ENCODE results near the gene TNFRSF11A.

DNA sequence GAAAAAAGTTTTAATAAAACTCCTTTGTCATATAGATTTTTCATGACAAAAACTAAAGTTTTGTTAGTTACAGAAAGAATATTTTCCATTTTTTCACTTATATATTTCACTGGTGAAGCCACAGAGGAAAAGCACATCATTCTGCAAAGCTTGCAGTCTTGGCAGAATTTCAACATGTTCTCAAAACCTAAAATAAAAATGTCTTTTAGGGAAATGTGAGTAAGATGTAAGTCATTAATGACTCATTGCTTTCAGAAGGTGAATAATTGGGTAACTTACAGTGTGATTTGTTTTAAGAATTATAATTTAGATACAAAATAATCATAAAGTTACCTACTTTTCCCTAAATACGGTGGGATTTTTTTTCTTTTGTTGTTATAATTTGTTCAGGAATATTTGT, 43.4 kb upstream of the TNFRSF11A start:
- TF ChIP-seq POLR2A (IDR thresholded peaks at IDR 0.05; ENCODE audit: low read depth, low read length): no peak
- TF ChIP-seq POLR2AphosphoS5 (IDR thresholded peaks at IDR 0.05; ENCODE audit: low read depth, low read length): no peak

All from GM12892 (cell line).